Measurements from ENCODE around the gene MAD1L1. TPM values are rescaled to one million over a fixed set of nuclear protein-coding genes. Genes with fewer than 3 reads are reported as not detected.

Gene MAD1L1
- total RNA-seq, 1 donor from 2014 or later: 16.2 TPM

GRCh38 chr7:2104716-2105115 lies 128.0 kb downstream of the MAD1L1 start:
- no peaks in the 10 kb centered on the region for H3K27me3 ChIP-seq (ENCODE audit: low read depth)
- no peak overlapping the region for H3K4me3 ChIP-seq
- H3K4me1 ChIP-seq: peaks cover 55% of the 10 kb centered on the region
- intact Hi-C loops (cut with micrococcal nuclease): no loop called here
- no peak for TF ChIP-seq CTCF (IDR thresholded peaks at IDR 0.05; ENCODE audit: borderline replicate concordance)
- no peak for DNase-seq
- H3K27ac ChIP-seq (replicated peaks): peak overlapping the region; percentile 47
- no peaks in the 10 kb centered on the region for H3K36me3 ChIP-seq
- H3K9me3 ChIP-seq (replicated peaks): no peaks in the 10 kb centered on the region

- H3K4me1 ChIP-seq: peaks cover 57% of the 10 kb centered on the region
- intact Hi-C loops (cut with micrococcal nuclease): no loop called here
- H3K27ac ChIP-seq (replicated peaks): peak overlapping the region; percentile 47
- no peaks in the 10 kb centered on the region for H3K9me3 ChIP-seq (replicated peaks)
- peak overlapping the region; percentile 40 for H3K4me3 ChIP-seq
- no peaks in the 10 kb centered on the region for H3K36me3 ChIP-seq
- H3K27me3 ChIP-seq (ENCODE audit: low read depth): no peaks in the 10 kb centered on the region
- peak; percentile 82 for TF ChIP-seq CTCF (IDR thresholded peaks at IDR 0.05; ENCODE audit: borderline replicate concordance)
- DNase-seq: peak; percentile 87
Observed at GRCh38 chr7:2104107-2104710, 128.5 kb downstream of the MAD1L1 start.

GRCh38 chr7:2103071-2103898 lies 129.5 kb downstream of the MAD1L1 start:
- H3K36me3 ChIP-seq: no peaks in the 10 kb centered on the region
- TF ChIP-seq CTCF (IDR thresholded peaks at IDR 0.05; ENCODE audit: borderline replicate concordance): no peak
- H3K4me3 ChIP-seq: no peak overlapping the region
- peaks cover 57% of the 10 kb centered on the region for H3K4me1 ChIP-seq
- H3K27me3 ChIP-seq (ENCODE audit: low read depth): no peaks in the 10 kb centered on the region
- H3K9me3 ChIP-seq (replicated peaks): no peaks in the 10 kb centered on the region
- intact Hi-C loops (cut with micrococcal nuclease): no loop called here
- no peak overlapping the region for H3K27ac ChIP-seq (replicated peaks)
- no peak for DNase-seq

GRCh38 chr7:2102375-2102723 lies 130.4 kb downstream of the MAD1L1 start:
- intact Hi-C loops (cut with micrococcal nuclease): no loop called here

More at GRCh38 chr7:2102375-2102723, 130.4 kb downstream of the MAD1L1 start:
- no peaks in the 10 kb centered on the region for H3K9me3 ChIP-seq (replicated peaks)
- H3K4me1 ChIP-seq: peaks cover 53% of the 10 kb centered on the region
- H3K27ac ChIP-seq (replicated peaks): no peak overlapping the region
- H3K27me3 ChIP-seq (ENCODE audit: low read depth): no peaks in the 10 kb centered on the region
- TF ChIP-seq CTCF (IDR thresholded peaks at IDR 0.05; ENCODE audit: borderline replicate concordance): no peak
- DNase-seq: no peak
- H3K4me3 ChIP-seq: no peak overlapping the region
- H3K36me3 ChIP-seq: no peaks in the 10 kb centered on the region

All from left ventricle myocardium inferior (tissue), 1 donor.